Bone marrow (tissue), 2 donors: ENCODE results near the gene EIF4G3.
"Not testable (repeated sequence)": the region's sequence is repeated elsewhere in the genome, so short reads cannot be mapped to it uniquely, and the experiment has no call there.

Experiments used
- DNase-seq, 2 donors: peaks; one replicate each; lab custom pipeline; 2025; lab: John Stamatoyannopoulos, UW

Gene EIF4G3

DNA sequence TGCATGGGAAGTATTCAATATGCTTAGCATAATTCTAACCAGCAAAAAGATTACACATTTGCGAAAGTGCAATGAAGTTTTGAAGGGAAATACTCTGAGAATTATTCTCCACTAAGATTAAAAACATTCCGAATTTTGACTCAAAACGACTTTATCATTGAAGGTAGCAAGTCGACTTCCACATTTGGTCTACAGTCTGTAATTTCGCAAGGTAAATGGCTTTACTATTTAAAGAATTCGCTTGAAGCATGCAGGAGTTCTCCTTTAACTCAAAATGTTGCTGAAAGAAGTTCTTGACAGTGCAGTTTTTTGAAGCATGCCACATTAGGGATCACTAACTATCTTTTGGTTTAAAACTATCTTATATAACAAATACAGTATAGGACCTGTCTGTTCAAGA lies 228.6 kb downstream of the EIF4G3 start:
- DNase-seq = no peak

DNA sequence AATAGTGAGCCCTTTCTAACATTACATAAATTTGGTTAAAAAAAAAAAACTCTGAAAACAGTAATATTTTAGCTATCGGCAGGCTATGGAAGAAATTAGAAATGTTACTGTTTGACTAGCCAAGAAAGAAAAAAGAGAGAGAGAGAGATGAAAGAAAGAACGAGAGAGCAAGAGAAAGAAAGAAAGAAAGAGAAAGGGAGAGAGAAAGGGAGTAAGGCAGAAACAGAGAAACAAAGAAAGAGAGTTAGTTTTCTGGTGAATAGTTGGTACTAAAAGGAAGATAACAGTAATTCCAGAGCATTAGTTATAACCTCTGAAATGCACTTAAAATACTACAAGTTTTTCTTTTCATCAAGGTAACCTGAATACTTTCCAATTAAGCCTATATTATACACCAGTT lies 229.3 kb downstream of the EIF4G3 start:
- DNase-seq = no peak

DNA sequence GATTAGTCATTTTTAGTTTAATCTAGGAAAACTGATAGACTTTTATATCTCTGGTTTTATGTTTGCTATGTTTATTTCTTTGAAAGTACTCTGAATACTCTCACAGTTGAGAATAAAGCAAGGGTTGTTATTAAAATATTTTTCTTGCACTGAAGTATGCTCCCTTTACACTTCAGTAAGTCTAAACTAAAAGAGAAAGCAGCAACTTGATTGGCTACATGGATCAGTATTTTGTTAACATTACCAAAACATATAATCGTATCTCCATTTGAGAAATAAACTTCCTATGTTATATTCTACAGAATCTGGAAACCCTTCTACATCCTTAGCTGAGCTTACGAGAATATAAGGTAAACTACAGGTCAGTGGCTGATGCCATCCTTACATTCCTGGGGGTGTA lies 240.1 kb downstream of the EIF4G3 start:
- no peak for DNase-seq

DNA sequence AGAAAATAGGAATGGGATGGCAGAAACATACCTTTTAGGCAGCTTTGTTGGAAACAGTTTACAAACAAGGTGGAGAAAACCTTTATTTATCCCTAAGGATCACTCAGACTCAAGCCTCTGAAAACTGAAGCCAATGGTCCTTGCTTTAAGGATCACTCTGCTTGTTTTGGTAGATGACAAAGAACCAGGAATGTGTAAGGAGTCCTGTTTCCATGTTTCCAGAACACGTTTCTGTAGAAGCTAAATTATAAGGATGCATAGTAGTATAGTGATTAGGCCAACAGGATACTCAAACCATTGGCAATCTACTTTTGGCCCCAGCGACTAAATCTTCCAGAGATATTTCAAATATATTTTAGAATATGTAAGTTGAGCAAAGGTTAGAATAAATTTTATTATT lies 240.5 kb downstream of the EIF4G3 start:
- no peak for DNase-seq

DNA sequence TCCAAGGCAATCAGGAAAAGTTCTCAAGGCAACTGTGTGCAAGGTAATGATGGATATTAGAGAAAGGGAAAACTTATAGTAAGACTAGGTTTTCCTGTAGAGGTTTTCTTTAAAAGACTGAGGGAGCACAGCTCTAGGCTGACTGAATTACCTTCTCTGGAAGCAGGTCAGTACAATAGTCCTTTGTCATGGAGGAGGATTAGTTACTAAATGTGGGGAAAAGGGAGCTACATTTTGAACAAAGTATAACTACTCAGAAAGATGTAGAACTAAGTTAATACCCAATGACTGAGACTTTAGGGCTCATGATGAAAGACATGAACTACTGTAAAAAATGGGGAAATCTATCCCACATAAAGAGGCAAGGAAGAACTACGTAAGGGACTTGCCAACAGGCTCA lies 241.0 kb downstream of the EIF4G3 start:
- DNase-seq = no peak

DNA sequence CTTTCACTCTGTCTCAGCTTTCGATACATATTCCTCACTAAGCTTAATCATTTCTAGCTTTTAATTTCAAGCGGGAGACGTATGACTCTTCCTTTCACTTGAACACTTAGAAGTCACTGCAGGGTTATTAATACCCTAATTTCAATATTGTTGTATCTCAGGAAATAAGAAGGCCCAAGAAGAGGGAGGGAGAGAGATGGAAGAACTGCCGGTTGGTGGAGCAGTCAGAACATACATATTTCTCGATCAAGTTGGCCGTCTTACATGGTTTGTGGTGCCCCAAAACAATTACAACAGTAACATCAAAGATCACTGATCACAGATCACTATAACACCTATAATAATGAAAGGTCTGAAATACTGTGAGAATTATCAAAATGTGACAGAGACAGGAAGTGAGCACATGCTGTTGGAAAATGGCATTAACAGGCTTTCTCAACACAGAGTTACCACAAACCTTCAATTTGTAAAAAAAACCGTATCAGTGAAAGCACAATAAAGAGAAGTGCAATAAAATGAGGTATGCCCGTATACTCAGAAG lies 244.2 kb downstream of the EIF4G3 start:
- DNase-seq = no peak

DNA sequence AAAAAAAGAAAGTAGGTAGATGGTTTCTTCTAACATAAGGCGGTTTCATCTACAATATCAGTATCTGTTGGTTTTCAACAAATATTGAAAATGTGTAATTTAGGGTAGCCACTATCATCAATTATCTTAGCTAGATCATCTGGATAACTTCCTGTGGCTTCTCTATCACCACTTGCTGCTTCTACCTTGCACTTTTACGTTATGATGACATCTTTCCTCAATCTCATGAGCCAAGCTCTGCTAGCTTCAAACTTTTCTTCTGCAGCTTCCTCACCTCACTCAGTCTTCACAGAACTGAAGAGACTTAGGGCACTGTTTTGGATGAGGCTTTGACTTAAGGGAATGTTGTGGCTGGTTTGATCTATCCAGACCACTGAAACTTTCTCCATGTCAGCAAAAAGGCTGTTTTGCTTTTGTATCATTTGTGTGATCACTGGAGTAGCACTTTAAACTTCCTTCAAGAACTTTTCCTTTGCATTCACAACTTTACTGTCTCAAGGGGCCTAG lies 244.7 kb downstream of the EIF4G3 start:
- DNase-seq = no peak

DNA sequence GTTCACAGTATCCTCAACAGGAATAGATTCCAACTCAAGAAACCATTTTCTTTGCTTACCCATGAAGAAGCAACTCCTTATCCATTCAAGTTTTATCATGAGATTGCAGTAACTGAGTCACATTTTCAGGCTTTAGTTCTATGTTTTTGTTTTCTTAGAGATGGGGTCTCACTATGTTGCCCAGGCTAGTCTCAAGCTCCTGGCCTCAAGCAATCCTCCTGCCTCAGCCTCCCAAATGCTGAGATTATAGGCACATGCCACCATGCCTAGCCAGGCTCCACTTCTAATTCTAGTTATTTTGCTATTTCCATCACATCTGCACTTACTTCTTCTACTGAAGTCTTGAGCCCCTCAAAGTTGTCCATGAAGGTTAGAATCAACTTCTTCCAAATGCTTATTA lies 246.3 kb downstream of the EIF4G3 start:
- DNase-seq = no peak

DNA sequence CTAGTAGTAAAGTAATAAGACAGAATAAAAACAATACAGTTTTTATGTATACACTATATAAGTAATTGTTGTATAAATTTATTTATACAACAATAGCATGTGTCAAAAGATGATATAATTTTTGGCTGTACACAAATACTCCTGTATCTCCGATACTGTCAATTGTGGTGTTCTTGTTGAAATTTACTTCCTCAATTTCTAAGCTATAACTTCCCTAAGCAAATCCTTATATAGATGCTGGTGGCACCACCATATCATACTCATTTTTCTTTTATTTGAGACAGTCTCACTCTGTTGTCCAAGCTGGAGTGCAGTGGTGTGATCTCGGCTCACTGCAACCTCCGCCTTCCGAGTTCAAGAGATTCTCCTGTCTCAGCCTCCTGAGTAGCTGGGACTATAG lies 248.6 kb downstream of the EIF4G3 start:
- DNase-seq = peak in 1 of 2 donors; percentile 13

DNA sequence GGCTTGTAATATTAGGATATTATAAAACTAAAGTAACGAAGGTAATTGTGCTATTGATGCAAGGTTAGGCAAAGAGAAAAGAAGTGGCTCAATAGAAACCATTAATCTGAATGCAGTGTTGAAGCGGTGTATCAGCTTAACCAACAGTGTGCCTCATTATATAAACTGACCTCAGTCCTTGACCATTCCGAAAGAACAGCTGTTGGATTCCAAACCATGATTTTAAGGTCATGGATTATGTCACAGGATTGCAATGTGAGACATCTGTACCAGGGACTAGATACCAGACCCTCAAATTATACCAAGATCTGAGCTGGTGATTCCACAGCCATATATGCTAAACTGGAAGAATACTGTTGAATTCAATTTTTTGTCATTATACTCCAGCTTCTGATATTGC lies 255.4 kb downstream of the EIF4G3 start:
- DNase-seq = no peak

DNA sequence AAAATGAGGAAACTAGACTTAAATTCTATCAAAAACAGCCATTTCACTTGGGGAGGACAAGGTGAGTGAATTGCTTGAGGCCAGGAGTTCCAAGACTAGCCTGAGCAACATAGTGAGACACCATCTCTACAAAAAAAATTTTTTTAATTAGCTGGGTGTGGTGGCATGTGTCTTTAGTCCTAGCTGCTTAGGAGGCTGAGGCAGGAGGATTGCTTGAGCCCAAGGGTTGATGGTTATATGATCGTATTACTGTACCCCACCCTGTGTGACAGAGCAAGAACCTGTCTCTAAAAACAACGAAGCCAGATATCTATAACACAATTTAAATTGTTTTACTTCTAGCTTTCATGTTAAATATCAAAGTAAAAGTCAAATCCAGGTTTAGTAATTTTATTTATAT lies 263.5 kb downstream of the EIF4G3 start:
- DNase-seq = no peak

DNA sequence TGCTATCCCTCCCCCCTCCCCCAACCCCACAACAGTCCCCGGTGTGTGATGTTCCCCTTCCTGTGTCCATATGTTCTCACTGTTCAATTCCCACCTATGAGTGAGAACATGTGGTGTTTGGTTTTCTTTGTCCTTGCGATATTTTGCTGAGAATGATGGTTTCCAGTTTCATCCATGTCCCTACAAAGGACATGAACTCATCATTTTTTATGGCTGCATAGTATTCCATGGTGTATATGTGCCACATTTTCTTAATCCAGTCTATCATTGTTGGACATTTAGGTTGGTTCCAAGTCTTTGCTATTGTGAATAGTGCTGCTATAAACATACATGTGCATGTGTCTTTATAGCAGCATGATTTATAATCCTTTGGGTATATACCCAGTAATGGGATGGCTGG lies 269.2 kb downstream of the EIF4G3 start:
- DNase-seq = not testable (repeated sequence)

DNA sequence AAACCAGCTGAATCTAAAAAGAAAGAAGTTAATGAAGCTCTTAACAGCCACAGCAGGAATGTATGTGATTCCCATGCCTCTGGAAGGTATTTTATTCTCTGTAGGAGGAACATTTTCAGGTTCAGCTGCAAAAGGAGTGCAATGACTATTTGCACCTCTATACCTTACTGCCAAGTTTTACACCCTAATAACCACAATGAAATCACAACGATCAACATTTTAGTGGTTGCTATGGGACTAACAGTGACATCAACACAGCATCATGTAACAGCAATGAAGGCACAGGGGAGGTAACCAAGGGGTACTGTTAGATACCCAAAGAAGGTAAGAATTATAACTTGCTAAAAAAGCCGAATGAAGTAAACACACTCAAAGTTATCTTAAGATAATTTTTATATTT lies 273.3 kb downstream of the EIF4G3 start:
- DNase-seq = no peak

DNA sequence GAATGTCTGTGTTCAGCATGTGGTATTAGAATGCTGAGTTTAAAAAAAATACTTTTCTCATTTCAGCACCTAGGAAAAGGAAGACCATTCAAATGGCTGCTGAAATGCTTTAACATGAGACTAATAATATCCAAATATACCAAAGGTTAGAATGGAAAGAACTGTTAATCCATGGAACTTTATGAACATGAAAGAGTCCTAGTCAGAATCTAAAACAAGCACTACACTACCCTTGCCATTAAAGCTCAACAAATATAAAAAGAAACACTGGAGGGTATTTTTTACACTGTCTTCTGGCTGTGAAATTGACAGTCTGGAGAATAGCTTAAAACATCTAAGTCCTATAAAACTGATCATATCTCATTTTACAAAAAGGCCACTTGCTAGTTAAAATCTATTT lies 276.6 kb downstream of the EIF4G3 start:
- no peak for DNase-seq

DNA sequence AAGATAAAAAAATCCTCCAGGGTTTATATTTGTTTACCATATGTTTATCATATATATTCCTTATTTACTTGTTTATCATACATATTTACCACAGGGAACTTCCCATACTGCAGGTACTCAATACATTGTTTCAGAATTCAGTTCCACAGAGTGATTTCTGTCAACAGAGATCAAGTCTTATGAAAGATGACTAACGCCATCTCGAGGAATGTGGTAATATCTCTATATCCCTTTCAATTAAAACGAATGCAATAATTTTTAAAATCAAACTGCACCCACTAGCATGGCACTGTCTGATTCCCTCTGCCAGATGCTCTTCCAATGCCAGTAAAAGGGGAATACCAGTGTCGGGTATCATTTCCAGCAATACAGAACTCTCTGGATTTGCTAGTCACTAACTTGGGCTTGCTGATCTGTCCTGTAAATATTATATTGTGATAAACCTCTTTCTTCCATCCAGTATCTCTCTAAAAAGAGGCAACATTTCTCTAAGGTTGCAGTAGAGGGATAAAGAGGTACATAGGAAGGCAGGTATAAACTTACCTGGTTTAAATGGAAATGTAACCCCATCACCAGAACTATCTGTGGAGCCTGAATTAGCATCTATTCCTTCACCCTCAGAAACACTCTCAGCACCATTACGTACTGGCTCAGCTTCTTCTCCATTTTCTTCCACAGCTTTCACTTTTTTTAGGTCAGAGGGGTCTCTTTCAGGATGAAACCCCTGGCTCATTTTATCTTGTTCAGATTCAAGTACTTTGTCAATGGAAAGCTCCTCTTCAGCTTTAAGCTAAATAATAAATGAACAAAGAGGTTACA lies 277.3 kb downstream of the EIF4G3 start:
- DNase-seq = no peak

DNA sequence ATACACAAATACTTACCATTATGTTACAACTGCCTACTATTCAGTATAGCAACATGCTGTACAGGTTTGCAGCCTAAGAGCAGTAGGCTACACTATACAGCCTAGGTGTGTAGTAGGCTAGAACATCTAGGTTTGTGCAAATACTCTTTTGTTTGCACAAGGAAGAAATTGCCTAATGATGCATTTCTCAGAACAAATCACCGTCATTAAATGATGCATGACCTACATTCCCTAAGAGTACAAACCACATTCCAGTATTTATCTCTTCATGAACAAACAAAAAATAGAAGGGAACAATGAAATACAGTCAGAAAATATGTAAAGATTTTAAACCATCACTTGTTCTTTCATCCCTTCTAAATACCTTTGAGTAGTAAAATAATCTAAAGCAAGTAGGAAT lies 279.9 kb downstream of the EIF4G3 start:
- no peak for DNase-seq

DNA sequence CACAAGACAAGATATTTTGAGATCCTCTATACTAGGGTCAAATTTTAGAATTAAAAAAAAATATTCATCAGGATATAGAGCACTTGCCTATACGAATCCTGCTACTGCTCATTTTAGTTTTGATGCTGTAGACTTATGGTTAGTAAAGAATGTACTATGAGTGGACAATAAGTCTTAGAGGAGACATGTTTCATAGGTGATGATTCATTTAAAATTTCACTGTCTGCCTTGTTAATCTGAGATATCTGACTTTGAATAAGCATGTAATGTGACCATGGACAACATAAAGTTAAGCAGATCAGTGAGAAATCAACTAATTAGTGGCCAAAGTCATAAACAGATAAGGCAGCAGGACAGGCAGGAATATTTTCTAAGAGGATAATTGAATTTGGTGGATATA lies 282.8 kb downstream of the EIF4G3 start:
- DNase-seq = no peak

DNA sequence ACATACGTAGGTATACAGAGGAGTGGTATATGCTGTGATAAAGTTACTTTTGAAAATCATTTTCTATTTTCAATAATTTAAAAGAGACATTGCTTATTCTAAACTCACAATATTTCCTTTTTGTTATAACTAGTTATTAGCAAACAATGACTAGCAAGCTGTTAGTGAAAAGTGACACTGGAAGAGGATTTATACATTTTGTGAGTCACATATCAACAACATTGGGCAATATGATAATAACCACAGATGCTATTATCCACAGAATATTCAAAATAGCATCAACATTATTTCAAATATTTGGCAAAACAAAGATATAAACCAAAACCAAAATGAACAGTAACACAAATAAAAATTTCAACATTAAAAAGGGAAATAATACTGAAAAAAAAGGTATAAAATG lies 285.6 kb downstream of the EIF4G3 start:
- DNase-seq = no peak

DNA sequence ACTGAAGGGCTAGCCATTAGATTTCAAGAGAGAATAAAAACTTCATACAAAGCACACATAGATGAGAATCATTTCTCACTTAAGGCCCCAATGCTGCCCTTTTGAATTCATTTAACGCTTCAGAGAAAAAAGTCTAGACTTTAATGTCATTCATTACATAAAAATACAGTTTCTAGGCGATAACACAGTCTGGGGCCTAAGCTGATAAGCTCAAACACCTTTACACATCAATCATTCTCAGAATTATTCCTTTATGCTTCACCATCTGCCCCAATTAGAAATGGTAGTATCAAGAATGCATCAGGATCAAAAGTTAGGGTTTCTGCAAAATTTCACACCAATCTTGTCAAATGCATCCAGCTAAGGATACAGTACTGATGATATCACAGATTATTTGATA lies 289.5 kb downstream of the EIF4G3 start:
- DNase-seq = no peak

DNA sequence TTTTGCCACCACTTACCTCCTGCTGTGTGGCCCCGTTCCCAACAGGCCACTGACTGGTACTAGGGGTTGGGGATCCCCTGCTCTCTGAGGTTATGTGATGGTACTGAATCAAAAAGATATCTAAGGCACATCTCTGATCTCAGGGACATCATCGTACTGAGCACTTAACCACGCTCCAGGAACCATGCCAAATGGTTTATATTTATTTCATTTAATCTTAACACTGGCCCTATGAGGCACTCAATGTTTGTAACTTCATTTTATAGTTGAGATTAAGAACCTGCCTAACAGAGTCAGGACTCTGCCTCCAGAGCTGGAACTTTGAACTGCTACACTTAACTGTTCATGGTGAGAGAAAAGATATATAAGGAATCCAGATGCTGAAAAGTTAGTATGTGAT lies 291.6 kb downstream of the EIF4G3 start:
- no peak for DNase-seq

DNA sequence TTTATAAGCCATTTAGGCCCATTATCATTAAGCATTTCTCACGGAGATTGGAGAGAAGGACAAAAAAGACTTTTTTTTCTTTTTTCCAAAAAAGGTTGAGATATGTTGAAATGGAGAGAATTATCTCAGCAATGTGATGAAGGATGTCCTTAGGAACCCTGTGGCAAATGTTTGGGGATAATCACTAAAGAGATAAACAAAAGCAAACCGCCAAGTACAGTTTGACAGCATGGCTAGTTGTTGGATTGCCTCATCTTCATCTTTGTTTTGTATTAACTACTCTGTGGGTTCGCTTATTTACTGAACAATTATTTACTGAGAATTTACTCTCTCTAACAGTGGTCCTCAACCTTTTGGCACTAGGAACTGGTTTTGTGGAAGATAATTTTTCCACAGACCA lies 292.2 kb downstream of the EIF4G3 start:
- DNase-seq = no peak

DNA sequence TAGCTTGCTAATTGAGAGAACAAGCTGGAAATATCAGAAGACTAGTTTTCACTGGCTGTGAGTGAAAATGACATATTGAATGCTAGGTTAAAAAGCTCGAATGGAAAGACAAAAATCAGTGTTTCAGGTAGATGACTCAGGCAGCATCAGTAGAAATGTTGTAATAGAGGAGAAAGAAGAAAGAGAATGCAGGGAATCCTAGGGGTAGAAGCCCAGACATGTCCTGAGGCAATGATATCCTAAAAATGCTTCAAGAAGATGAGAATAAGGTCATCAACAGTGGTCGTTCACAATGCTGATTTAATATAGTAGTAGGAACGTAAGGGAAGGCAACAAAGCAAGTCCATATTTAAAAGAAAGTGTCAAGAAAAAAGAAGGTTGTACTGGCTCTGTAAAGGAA lies 292.9 kb downstream of the EIF4G3 start:
- DNase-seq = no peak

DNA sequence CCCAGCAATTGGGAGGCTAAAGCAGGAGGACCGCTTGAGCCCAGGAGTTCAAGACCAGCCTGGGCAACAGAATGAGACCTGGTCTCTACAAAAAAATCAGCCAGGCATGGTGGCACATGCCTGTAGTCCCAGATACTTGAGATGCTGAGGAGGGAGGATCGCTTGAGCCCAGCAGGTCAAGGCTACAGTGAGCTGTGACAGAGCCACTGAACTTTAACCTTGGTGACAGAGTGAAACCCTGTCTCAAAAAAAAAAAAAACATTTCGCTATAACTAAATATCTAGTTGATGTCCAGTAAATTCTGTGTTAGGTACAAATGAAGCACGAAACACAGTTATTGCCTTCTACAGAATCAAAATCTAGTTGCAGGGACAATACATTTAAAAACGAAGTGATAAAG lies 293.9 kb downstream of the EIF4G3 start:
- DNase-seq = no peak

DNA sequence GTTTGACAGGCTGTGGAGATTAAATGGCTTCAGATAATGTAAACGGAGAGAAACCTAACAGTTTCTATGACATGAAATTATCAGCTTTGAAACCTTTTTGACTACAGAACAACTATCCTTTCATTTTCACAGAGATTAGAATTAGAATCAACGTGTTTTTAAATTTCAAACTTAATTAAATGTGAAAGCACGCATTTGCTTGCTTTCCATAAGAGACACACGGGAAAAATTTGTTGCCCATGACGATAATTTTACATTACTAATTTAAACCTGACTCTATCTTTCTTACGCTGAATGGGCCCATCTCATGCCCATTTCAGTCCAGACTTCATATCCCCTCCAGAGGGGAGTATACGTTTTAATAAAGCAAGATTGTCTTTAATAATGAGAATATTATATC lies 297.9 kb downstream of the EIF4G3 start:
- DNase-seq = no peak
